ENCODE results near the gene EIF4G3.
"Not testable (repeated sequence)": the region's sequence is repeated elsewhere in the genome, so short reads cannot be mapped to it uniquely, and the experiment has no call there.

EIF4G3 gene

GRCh38 chr1:21024918-21025317 is 151.8 kb downstream of the EIF4G3 start:
- no peak for DNase-seq (ENCODE audit: low read depth)

GRCh38 chr1:21024136-21024896 is 152.4 kb downstream of the EIF4G3 start:
- not testable (repeated sequence) for DNase-seq (ENCODE audit: low read depth)

- peak; percentile 95 for DNase-seq (ENCODE audit: low read depth)
Measured at GRCh38 chr1:21022279-21023040, 154.2 kb downstream of the EIF4G3 start.

- no peak for DNase-seq (ENCODE audit: low read depth)
Measured at GRCh38 chr1:21021311-21021710, 155.4 kb downstream of the EIF4G3 start.

- no peak for DNase-seq (ENCODE audit: low read depth)
Measured at GRCh38 chr1:21020151-21020550, 156.5 kb downstream of the EIF4G3 start.

GRCh38 chr1:21018673-21019072 is 158.0 kb downstream of the EIF4G3 start:
- no peak for DNase-seq (ENCODE audit: low read depth)

GRCh38 chr1:21013510-21013909 is 163.2 kb downstream of the EIF4G3 start:
- no peak for DNase-seq (ENCODE audit: low read depth)

GRCh38 chr1:21012937-21013336 is 163.8 kb downstream of the EIF4G3 start:
- no peak for DNase-seq (ENCODE audit: low read depth)

GRCh38 chr1:21007876-21008275 is 168.8 kb downstream of the EIF4G3 start:
- DNase-seq (ENCODE audit: low read depth) = no peak

GRCh38 chr1:21005466-21006239 is 171.0 kb downstream of the EIF4G3 start:
- DNase-seq (ENCODE audit: low read depth) = no peak

- DNase-seq (ENCODE audit: low read depth) = no peak
Measured at GRCh38 chr1:21003281-21004045, 173.2 kb downstream of the EIF4G3 start.

GRCh38 chr1:21001042-21001441 is 175.7 kb downstream of the EIF4G3 start:
- no peak for DNase-seq (ENCODE audit: low read depth)

- no peak for DNase-seq (ENCODE audit: low read depth)
Measured at GRCh38 chr1:21000245-21000594, 176.5 kb downstream of the EIF4G3 start.

GRCh38 chr1:20999525-21000244 is 177.0 kb downstream of the EIF4G3 start:
- DNase-seq (ENCODE audit: low read depth) = no peak

- DNase-seq (ENCODE audit: low read depth) = no peak
Measured at GRCh38 chr1:20998826-20999225, 177.9 kb downstream of the EIF4G3 start.

GRCh38 chr1:20997602-20998224 is 179.0 kb downstream of the EIF4G3 start:
- no peak for DNase-seq (ENCODE audit: low read depth)

GRCh38 chr1:20996554-20996953 is 180.1 kb downstream of the EIF4G3 start:
- no peak for DNase-seq (ENCODE audit: low read depth)

GRCh38 chr1:20993716-20994575 is 182.8 kb downstream of the EIF4G3 start:
- DNase-seq (ENCODE audit: low read depth) = no peak

- no peak for DNase-seq (ENCODE audit: low read depth)
Measured at GRCh38 chr1:20992322-20993056, 184.2 kb downstream of the EIF4G3 start.

Data from GM04503 (cell line).